Measurements from ENCODE around the gene MBNL1.

The MBNL1 gene

GRCh38 chr3:152413240-152413639 is 144.5 kb downstream of the MBNL1 start (continued):
- TF ChIP-seq TSHZ2 (CRISPR knock-in tag; IDR thresholded peaks at IDR 0.05) = no peak
- no peak for TF ChIP-seq TCF4 (CRISPR knock-in tag; IDR thresholded peaks at IDR 0.05; ENCODE audit: borderline replicate concordance)
- TF ChIP-seq ESRRG (CRISPR knock-in tag; IDR thresholded peaks at IDR 0.05) = no peak

GRCh38 chr3:152416808-152417580 is 148.3 kb downstream of the MBNL1 start:
- peak; percentile 30 for ATAC-seq
- TF ChIP-seq PATZ1 (CRISPR knock-in tag; IDR thresholded peaks at IDR 0.05; ENCODE audit: borderline replicate concordance) (no peak), ZNF565 (CRISPR knock-in tag; conservative IDR thresholded peaks at IDR 0.05; ENCODE audit: low read depth) (no peak), OSR1 (CRISPR knock-in tag; IDR thresholded peaks at IDR 0.05) (no peak), CSRNP3 (CRISPR knock-in tag; IDR thresholded peaks at IDR 0.05) (no peak), CSDC2 (CRISPR knock-in tag; IDR thresholded peaks at IDR 0.05) (no peak), TSHZ2 (CRISPR knock-in tag; IDR thresholded peaks at IDR 0.05) (no peak), ZC3H10 (CRISPR knock-in tag; IDR thresholded peaks at IDR 0.05) (no peak), GLIS3 (CRISPR knock-in tag; IDR thresholded peaks at IDR 0.05) (no peak), ARNTL (CRISPR knock-in tag; IDR thresholded peaks at IDR 0.05; ENCODE audit: borderline replicate concordance, low read depth) (no peak)

- no peak for TF ChIP-seq CSRNP3 (CRISPR knock-in tag; IDR thresholded peaks at IDR 0.05)
- no peak for TF ChIP-seq ZC3H10 (CRISPR knock-in tag; IDR thresholded peaks at IDR 0.05)
- TF ChIP-seq PPARA (CRISPR knock-in tag; IDR thresholded peaks at IDR 0.05; ENCODE audit: borderline replicate concordance) = no peak
- TF ChIP-seq ARNTL (CRISPR knock-in tag; IDR thresholded peaks at IDR 0.05; ENCODE audit: borderline replicate concordance, low read depth) = no peak
- no peak for TF ChIP-seq POU6F1 (CRISPR knock-in tag; IDR thresholded peaks at IDR 0.05; ENCODE audit: borderline replicate concordance, low read depth)
- no peak for TF ChIP-seq CSDC2 (CRISPR knock-in tag; IDR thresholded peaks at IDR 0.05)
- ATAC-seq = no peak
Measured at GRCh38 chr3:152419748-152420147, 151.0 kb downstream of the MBNL1 start.
